ENCODE measurements around the gene SYCN.

The SYCN gene

GRCh38 chr19:39192846-39193245, 11.2 kb downstream of the SYCN start:
- DNase-seq, result no peak

DNA sequence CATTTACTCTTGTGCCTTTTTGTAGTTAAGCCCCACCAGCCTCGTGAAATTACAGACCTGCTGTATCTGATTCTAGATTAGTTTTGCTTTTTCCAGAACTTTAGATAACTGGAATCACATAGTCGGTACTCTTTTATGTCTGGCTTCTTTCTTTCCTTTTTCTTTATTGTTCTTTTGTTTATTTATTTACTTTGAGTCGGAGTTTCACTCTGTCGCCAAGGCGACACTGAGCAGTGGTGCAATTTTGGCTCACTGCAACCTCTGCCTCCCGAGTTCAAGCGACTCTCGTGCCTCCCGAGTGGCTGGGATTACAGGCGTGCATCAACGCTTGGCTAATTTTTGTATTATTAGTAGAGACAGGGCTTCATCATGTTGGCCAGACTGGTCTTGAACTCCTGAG, 13.3 kb downstream of the SYCN start:
- DNase-seq, result no peak

DNA sequence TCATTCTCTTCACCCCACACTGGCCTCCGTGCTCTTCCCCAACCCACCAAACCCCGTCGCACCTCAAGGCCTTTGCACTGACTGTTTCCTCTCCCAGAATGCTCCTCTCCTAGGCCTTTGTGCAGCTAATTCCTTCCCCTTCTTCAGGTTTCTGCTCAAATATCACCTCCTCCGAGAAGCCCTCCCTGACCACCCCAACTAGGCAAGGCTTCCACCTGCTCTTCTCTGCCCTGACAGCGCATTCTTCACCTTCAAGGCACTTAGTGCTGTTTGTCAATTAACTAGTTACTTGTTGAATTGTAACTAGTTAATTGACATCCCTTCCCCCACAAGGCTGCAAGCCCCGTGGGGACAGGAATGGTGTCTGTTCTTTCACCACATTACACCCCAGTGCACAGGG, 15.1 kb downstream of the SYCN start:
- DNase-seq, result no peak

- DNase-seq, result no peak
These were observed 16.5 kb downstream of the SYCN start for GRCh38 chr19:39187552-39187943.

- no peak for DNase-seq
These were observed 17.7 kb downstream of the SYCN start for GRCh38 chr19:39186391-39186790.

- DNase-seq, result no peak
These were observed 21.0 kb downstream of the SYCN start for GRCh38 chr19:39183104-39183503.

- DNase-seq, result no peak
These were observed 21.9 kb downstream of the SYCN start for GRCh38 chr19:39182174-39182505.

GRCh38 chr19:39181500-39182173, 22.4 kb downstream of the SYCN start:
- DNase-seq, result no peak

- no peak for DNase-seq
These were observed 23.3 kb downstream of the SYCN start for GRCh38 chr19:39180749-39181148.

- no peak for DNase-seq
These were observed 24.3 kb downstream of the SYCN start for GRCh38 chr19:39179754-39180153.

GRCh38 chr19:39178296-39179006, 25.6 kb downstream of the SYCN start:
- DNase-seq, result no peak

GRCh38 chr19:39177736-39178135, 26.3 kb downstream of the SYCN start:
- no peak for DNase-seq

- DNase-seq, result no peak
These were observed 26.9 kb downstream of the SYCN start for GRCh38 chr19:39177110-39177699.

DNA sequence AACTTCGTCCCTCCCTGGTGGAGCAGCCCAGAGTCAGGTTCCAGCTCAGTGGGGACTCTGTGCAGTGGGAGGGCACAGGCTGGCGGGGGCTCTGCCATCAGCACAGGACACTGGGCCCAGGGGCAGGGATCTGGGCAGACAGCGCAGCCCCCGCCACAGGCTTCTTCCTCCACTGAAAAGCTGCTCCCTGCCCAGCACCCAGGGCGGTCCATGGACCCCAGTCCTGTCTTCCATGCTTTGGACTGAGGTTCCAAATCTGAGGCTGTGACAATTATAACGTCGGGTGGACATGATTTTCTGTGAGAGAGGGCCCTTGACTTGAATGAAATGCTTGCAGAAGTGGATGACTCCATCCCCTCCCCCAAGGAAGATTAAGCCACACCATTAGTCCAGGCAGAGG, 28.5 kb downstream of the SYCN start:
- no peak for DNase-seq

DNA sequence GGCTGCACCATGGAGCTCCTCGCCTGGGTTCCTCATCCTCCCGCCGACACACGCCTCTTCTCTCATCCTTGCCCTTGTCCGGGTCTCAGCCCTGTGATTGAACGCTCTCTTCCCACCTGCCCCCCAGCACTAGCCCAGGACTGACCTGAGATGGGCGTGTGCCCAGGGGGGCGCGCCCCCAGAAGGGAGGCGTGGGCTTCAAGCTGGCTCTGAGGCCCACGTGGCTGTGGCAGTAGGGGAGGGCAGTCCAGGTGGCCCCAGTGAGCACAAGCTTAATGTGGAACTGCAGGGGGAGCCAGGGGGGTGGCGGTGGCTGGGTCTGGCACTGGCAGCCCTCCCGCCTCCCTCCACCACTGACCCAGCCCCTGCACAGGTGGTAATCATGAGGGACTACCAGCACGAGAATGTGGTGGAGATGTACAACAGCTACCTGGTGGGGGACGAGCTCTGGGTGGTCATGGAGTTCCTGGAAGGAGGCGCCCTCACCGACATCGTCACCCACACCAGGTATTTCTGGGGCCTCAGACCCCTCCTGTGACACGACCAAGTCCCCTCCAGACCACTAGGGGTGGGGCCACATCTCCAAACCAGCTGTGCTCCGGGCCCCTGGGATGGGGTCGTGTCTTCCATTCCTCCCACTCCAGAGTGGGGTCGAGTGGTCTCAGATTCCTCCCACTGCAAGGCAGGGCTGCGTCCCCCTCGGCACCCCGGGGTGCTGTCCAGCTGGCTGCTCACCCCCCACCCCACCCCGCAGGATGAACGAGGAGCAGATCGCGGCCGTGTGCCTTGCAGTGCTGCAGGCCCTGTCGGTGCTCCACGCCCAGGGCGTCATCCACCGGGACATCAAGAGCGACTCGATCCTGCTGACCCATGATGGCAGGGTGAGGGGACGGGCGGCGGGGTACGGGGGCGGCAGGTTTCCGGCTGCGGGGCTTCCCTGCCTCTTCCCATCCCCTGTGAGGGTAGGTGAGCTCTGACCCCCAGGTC, 29.2 kb downstream of the SYCN start:
- DNase-seq, result no peak

- DNase-seq, result no peak
These were observed 29.9 kb downstream of the SYCN start for GRCh38 chr19:39174142-39174541.

DNA sequence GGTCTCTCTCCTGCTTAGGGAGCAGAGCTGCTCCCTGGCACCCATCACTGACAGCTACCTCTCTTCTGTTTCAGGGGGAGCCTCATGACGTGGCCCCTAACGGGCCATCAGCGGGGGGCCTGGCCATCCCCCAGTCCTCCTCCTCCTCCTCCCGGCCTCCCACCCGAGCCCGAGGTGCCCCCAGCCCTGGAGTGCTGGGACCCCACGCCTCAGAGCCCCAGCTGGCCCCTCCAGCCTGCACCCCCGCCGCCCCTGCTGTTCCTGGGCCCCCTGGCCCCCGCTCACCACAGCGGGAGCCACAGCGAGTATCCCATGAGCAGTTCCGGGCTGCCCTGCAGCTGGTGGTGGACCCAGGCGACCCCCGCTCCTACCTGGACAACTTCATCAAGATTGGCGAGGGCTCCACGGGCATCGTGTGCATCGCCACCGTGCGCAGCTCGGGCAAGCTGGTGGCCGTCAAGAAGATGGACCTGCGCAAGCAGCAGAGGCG, 30.5 kb downstream of the SYCN start:
- DNase-seq, result no peak

DNA sequence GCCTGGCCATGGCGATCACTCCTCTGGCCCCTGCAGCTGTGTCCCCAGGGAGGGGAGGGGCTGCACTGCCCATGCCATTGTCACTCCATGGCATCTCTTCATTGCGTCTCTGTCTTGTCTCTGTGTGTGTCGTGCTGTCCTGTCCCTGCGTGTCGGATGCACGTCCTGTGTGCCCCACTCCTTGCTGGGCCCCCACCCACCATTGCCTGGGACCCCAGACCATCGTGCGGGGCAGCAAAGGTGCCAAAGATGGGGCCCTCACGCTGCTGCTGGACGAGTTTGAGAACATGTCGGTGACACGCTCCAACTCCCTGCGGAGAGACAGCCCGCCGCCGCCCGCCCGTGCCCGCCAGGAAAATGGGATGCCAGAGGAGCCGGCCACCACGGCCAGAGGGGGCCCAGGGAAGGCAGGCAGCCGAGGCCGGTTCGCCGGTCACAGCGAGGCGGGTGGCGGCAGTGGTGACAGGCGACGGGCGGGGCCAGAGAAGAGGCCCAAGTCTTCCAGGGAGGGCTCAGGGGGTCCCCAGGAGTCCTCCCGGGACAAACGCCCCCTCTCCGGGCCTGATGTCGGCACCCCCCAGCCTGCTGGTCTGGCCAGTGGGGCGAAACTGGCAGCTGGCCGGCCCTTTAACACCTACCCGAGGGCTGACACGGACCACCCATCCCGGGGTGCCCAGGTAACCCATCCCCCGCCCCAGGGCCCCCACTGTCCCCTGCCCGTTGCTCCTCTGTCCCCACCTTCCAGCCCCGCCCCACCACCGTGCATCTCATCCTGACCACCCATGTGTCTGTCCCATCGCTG, 31.2 kb downstream of the SYCN start:
- no peak for DNase-seq

DNA sequence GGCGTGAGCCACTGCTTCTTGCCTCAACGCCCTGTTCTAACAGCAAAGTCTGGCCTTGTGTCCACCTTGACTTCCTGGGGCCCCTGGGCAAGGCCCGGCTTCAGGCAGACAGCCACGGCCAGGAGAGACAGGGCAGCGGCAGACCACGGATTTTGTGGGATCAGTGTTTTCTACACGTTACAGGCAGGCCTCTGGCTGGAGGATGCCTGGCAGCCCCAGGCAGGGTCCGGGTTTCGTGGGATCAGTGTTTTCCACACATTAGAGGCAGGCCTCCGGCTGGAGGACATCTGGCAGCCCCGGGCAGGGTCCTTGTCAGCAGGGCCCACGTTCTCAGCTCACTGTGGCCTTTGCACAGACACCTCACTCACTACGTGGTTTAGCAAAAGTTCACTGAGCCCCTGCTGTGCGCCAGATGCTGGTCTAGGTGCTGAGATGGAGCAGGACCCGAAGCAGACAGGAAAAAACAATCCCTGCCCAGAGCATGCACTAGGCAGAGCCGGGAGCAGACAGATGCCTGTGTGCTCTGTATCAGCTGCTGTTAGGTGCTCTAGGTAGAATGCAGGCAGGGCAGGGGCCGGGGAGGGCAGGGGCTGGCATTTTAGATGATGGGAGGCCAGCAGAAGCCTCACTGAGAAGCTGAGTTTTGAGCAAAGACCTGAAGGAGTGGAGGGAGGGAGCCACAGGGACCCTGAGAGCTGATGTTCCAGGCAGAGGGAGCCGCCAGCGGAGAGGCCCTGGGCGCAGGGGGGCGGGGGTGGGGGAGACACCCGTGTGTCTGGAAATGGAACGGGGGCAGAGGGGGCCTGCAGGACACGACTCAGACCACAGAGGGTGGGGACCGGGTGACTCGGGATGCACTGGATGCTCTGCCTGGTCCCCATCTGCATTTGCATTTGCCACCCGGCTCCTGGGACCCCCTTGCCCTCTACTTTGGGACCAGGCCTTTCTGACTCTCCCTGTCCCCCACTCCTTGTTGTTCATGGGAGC, 32.3 kb downstream of the SYCN start:
- DNase-seq, result no peak

DNA sequence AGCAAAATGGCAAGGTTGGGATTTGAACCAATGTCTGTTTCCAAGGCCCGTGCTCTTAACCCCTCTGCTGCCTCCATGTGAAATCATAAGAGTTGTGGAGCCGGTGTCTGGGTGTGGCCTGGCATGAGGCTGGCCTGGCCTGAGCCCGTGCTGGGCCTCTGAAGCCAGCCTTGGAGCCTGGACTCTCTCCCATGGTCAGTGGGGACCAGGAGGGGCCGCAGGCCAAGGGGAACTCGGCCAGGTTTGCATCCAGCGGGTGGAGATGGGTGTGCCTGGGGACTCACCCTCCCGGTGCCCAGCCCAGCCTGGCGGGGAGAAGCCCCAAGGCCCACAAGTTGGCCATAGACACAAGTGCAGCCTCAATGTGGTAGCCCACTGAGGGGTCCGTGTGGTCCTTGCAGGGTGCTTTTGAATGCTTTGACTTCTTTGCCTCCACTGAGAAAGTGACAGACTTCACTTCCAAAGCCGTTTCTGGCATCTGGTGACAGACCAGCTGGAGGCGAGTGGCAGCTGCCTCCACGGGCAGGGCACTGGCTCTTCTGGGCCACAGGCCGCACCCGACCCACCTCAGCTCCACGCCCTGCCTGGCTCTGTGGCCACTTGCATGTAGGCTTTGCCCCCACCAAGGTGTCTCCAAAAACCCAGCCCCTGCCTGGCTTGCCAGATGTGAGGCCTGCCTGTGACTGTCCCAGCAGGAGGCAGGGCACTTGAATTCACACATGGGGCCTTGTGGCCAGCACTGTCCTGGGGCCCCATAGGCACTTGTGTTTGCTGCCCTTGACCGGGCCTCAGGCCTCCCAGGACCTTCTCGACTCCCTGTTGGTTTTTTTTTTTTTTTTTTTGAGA, 33.5 kb downstream of the SYCN start:
- DNase-seq, result no peak
